ENCODE measurements around the gene MOGAT3.
"Not testable (repeated sequence)": the region's sequence is repeated elsewhere in the genome, so short reads cannot be mapped to it uniquely, and the experiment has no call there.

Gene MOGAT3

GRCh38 chr7:101206665-101207042 is 5.8 kb upstream of the MOGAT3 start:
- no peak overlapping the region for H3K4me2 ChIP-seq (ENCODE audit: low read length)
- H3K4me1 ChIP-seq (ENCODE audit: insufficient read depth, low read length, severe bottlenecking): peaks cover 10% of the 10 kb centered on the region
- no peak overlapping the region for H2AFZ ChIP-seq (ENCODE audit: low read length)
- no peaks in the 10 kb centered on the region for H3K36me3 ChIP-seq (ENCODE audit: insufficient read depth, low read length)
- no peaks in the 10 kb centered on the region for H4K20me1 ChIP-seq (ENCODE audit: insufficient read depth, low read length)
- no peaks in the 10 kb centered on the region; the same call in 1 of the 2 replicates for H3K27me3 ChIP-seq (ENCODE audit: insufficient read depth, low read length)
- no peak overlapping the region for H3K9ac ChIP-seq (ENCODE audit: low read length)
- no peaks in the 10 kb centered on the region for H3K9me3 ChIP-seq (ENCODE audit: low read length)
- H3K9me2 ChIP-seq (ENCODE audit: low read depth, low read length): no peaks in the 10 kb centered on the region
- no peaks in the 10 kb centered on the region for H3F3A ChIP-seq (ENCODE audit: insufficient read depth, low read length)
- H3K79me2 ChIP-seq (ENCODE audit: insufficient read depth, low read length): no peaks in the 10 kb centered on the region
- TF ChIP-seq CTCF (IDR thresholded peaks at IDR 0.05; ENCODE audit: low read length) (no peak), EZH2 (IDR thresholded peaks at IDR 0.05; ENCODE audit: borderline replicate concordance, low read length) (no peak)
- no peak overlapping the region for H3K4me3 ChIP-seq (ENCODE audit: low read depth, low read length, poor library complexity, severe bottlenecking)
- H3K27ac ChIP-seq (ENCODE audit: low read depth, low read length, poor library complexity, severe bottlenecking): no peak overlapping the region

GRCh38 chr7:101205901-101206664 is 5.2 kb upstream of the MOGAT3 start:
- Histone ChIP-seq H3K36me3 (ENCODE audit: insufficient read depth, low read length) (no peaks in the 10 kb centered on the region), H3K27ac (ENCODE audit: low read depth, low read length, poor library complexity, severe bottlenecking) (no peak overlapping the region), H3F3A (ENCODE audit: insufficient read depth, low read length) (no peaks in the 10 kb centered on the region), H3K9me2 (ENCODE audit: low read depth, low read length) (no peaks in the 10 kb centered on the region), H4K20me1 (ENCODE audit: insufficient read depth, low read length) (no peaks in the 10 kb centered on the region), H3K4me1 (ENCODE audit: insufficient read depth, low read length, severe bottlenecking) (peaks cover 10% of the 10 kb centered on the region), H3K27me3 (ENCODE audit: insufficient read depth, low read length) (no peaks in the 10 kb centered on the region; the same call in 1 of the 2 replicates), H3K79me2 (ENCODE audit: insufficient read depth, low read length) (no peaks in the 10 kb centered on the region), H3K4me2 (ENCODE audit: low read length) (no peak overlapping the region), H3K9me3 (ENCODE audit: low read length) (no peaks in the 10 kb centered on the region), H2AFZ (ENCODE audit: low read length) (no peak overlapping the region), H3K9ac (ENCODE audit: low read length) (no peak overlapping the region), H3K4me3 (ENCODE audit: low read depth, low read length, poor library complexity, severe bottlenecking) (no peak overlapping the region)
- no peak for TF ChIP-seq CTCF (IDR thresholded peaks at IDR 0.05; ENCODE audit: low read length)

GRCh38 chr7:101203740-101204738 is 3.2 kb upstream of the MOGAT3 start:
- H3F3A ChIP-seq (ENCODE audit: insufficient read depth, low read length); H3K9me3 ChIP-seq (ENCODE audit: low read length); H2AFZ ChIP-seq (ENCODE audit: low read length); H3K9me2 ChIP-seq (ENCODE audit: low read depth, low read length); H4K20me1 ChIP-seq (ENCODE audit: insufficient read depth, low read length); H3K27me3 ChIP-seq (ENCODE audit: insufficient read depth, low read length); H3K79me2 ChIP-seq (ENCODE audit: insufficient read depth, low read length); H3K27ac ChIP-seq (ENCODE audit: low read depth, low read length, poor library complexity, severe bottlenecking); H3K36me3 ChIP-seq (ENCODE audit: insufficient read depth, low read length); H3K9ac ChIP-seq (ENCODE audit: low read length): not testable (repeated sequence)
- Histone ChIP-seq H3K4me2 (ENCODE audit: low read length) (peak overlapping the region; percentile 5; the same call in 1 of the 2 replicates), H3K4me1 (ENCODE audit: insufficient read depth, low read length, severe bottlenecking) (peaks cover 10% of the 10 kb centered on the region), H3K4me3 (ENCODE audit: low read depth, low read length, poor library complexity, severe bottlenecking) (peak overlapping the region; percentile 18)

All from OCI-LY1 (cell line).